ENCODE measurements around the gene SAMD14. TPM values are rescaled to one million over a fixed set of nuclear protein-coding genes. Genes with fewer than 3 reads are reported as not detected.

SAMD14 gene
- total RNA-seq, 1 experiment from 2014 or later: 5.9 TPM

DNA sequence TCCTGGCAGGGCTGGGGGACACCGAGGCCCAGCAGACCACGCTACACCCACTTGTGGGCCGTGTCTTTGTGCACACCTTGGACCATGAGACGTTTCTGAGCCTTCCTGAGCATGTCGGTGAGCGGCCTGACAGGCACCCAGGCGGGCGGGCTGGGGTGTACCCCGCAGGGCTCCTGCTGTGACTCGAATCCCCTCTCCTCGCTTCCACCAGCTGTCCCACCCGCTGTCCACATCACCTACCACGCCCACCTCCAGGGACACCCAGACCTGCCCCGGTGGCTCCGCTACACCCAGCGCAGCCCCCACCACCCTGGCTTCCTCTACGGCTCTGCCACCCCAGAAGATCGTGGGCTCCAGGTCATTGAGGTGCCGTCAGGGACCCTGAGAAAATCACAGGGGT lies 37.4 kb upstream of the SAMD14 start:
- no peak for DNase-seq (ENCODE audit: low spot score)
- Mint-ChIP-seq H3K9me3 (no peaks in the 10 kb centered on the region), H3K4me1 (peaks cover 8% of the 10 kb centered on the region), H3K27ac (no peak overlapping the region), H3K27me3 (ENCODE audit: low read depth) (peaks cover 10% of the 10 kb centered on the region), H3K4me3 (no peak overlapping the region), H3K36me3 (no peaks in the 10 kb centered on the region)
- TF ChIP-seq, protein P1, sequence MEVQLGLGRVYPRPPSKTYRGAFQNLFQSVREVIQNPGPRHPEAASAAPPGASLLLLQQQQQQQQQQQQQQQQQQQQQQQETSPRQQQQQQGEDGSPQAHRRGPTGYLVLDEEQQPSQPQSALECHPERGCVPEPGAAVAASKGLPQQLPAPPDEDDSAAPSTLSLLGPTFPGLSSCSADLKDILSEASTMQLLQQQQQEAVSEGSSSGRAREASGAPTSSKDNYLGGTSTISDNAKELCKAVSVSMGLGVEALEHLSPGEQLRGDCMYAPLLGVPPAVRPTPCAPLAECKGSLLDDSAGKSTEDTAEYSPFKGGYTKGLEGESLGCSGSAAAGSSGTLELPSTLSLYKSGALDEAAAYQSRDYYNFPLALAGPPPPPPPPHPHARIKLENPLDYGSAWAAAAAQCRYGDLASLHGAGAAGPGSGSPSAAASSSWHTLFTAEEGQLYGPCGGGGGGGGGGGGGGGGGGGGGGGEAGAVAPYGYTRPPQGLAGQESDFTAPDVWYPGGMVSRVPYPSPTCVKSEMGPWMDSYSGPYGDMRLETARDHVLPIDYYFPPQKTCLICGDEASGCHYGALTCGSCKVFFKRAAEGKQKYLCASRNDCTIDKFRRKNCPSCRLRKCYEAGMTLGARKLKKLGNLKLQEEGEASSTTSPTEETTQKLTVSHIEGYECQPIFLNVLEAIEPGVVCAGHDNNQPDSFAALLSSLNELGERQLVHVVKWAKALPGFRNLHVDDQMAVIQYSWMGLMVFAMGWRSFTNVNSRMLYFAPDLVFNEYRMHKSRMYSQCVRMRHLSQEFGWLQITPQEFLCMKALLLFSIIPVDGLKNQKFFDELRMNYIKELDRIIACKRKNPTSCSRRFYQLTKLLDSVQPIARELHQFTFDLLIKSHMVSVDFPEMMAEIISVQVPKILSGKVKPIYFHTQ (CRISPR knock-in tag; IDR thresholded peaks at IDR 0.05): no peak
- TF ChIP-seq ELF4 (CRISPR knock-in tag; IDR thresholded peaks at IDR 0.05; ENCODE audit: low read depth) (no peak), FOXJ3 (CRISPR knock-in tag; IDR thresholded peaks at IDR 0.05; ENCODE audit: borderline replicate concordance) (no peak), ETV6 (CRISPR knock-in tag; IDR thresholded peaks at IDR 0.05) (no peak), GTF2I (CRISPR knock-in tag; conservative IDR thresholded peaks at IDR 0.05) (no peak), ESRRA (CRISPR knock-in tag; IDR thresholded peaks at IDR 0.05; ENCODE audit: borderline replicate concordance) (no peak), ZNF317 (CRISPR knock-in tag; IDR thresholded peaks at IDR 0.05; ENCODE audit: borderline replicate concordance, low read depth) (no peak), SOX15 (CRISPR knock-in tag; IDR thresholded peaks at IDR 0.05) (no peak), NR1H2 (CRISPR knock-in tag; IDR thresholded peaks at IDR 0.05) (no peak), CBFB (CRISPR knock-in tag; IDR thresholded peaks at IDR 0.05; ENCODE audit: low read depth) (no peak), TP53 (CRISPR knock-in tag; IDR thresholded peaks at IDR 0.05) (no peak)
- TF ChIP-seq, protein P2, sequence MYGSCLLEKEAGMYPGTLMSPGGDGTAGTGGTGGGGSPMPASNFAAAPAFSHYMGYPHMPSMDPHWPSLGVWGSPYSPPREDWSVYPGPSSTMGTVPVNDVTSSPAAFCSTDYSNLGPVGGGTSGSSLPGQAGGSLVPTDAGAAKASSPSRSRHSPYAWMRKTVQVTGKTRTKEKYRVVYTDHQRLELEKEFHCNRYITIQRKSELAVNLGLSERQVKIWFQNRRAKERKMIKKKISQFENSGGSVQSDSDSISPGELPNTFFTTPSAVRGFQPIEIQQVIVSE (CRISPR knock-in tag; IDR thresholded peaks at IDR 0.05; ENCODE audit: borderline replicate concordance): no peak
- TF ChIP-seq, protein P3, sequence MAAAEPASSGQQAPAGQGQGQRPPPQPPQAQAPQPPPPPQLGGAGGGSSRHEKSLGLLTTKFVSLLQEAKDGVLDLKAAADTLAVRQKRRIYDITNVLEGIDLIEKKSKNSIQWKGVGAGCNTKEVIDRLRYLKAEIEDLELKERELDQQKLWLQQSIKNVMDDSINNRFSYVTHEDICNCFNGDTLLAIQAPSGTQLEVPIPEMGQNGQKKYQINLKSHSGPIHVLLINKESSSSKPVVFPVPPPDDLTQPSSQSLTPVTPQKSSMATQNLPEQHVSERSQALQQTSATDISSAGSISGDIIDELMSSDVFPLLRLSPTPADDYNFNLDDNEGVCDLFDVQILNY (CRISPR knock-in tag; IDR thresholded peaks at IDR 0.05): no peak
- TF ChIP-seq, protein P4, sequence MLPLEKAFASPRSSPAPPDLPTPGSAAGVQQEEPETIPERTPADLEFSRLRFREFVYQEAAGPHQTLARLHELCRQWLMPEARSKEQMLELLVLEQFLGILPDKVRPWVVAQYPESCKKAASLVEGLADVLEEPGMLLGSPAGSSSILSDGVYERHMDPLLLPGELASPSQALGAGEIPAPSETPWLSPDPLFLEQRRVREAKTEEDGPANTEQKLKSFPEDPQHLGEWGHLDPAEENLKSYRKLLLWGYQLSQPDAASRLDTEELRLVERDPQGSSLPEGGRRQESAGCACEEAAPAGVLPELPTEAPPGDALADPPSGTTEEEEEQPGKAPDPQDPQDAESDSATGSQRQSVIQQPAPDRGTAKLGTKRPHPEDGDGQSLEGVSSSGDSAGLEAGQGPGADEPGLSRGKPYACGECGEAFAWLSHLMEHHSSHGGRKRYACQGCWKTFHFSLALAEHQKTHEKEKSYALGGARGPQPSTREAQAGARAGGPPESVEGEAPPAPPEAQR (CRISPR knock-in tag; IDR thresholded peaks at IDR 0.05): no peak
- TF ChIP-seq, protein P5, sequence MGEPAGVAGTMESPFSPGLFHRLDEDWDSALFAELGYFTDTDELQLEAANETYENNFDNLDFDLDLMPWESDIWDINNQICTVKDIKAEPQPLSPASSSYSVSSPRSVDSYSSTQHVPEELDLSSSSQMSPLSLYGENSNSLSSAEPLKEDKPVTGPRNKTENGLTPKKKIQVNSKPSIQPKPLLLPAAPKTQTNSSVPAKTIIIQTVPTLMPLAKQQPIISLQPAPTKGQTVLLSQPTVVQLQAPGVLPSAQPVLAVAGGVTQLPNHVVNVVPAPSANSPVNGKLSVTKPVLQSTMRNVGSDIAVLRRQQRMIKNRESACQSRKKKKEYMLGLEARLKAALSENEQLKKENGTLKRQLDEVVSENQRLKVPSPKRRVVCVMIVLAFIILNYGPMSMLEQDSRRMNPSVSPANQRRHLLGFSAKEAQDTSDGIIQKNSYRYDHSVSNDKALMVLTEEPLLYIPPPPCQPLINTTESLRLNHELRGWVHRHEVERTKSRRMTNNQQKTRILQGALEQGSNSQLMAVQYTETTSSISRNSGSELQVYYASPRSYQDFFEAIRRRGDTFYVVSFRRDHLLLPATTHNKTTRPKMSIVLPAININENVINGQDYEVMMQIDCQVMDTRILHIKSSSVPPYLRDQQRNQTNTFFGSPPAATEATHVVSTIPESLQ (CRISPR knock-in tag; IDR thresholded peaks at IDR 0.05): no peak
- TF ChIP-seq, protein P6, sequence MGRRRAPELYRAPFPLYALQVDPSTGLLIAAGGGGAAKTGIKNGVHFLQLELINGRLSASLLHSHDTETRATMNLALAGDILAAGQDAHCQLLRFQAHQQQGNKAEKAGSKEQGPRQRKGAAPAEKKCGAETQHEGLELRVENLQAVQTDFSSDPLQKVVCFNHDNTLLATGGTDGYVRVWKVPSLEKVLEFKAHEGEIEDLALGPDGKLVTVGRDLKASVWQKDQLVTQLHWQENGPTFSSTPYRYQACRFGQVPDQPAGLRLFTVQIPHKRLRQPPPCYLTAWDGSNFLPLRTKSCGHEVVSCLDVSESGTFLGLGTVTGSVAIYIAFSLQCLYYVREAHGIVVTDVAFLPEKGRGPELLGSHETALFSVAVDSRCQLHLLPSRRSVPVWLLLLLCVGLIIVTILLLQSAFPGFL (CRISPR knock-in tag; IDR thresholded peaks at IDR 0.05; ENCODE audit: borderline replicate concordance): no peak
- ATAC-seq: no peak
- ChIA-PET CTCF (interaction anchor here (1.1 to 4.1 kb wide), 6 partner anchors 15 to 166 kb away, joined by 3 to 46 read pairs (median 8); partner anchors contain the start of gene TMEM92), POLR2A (no interaction called here)

Data from WTC11 (cell line).